GM18868 (cell line): ENCODE measurements around the gene AP4B1.
"Not testable (repeated sequence)": the region's sequence is repeated elsewhere in the genome, so short reads cannot be mapped to it uniquely, and the experiment has no call there.

Source experiments
- ATAC-seq: cut with Tn5 transposase; IDR thresholded peaks from one replicate; pipeline ENCODE4 v1.9.1; 2021; ENCODE audit warnings: mild to moderate bottlenecking, moderate library complexity; ENCODE audit not compliant: unreplicated experiment

Gene AP4B1

GRCh38 chr1:113904674-113905434 is at the start of gene AP4B1, which contains the start of gene DCLRE1B:
TSS of gene AP4B1 (minus strand) at chr1:113904799. CDS start at chr1:113904717, 82 bp downstream.
TSS of gene DCLRE1B (plus strand) at chr1:113905326. CDS start at chr1:113905587, 261 bp downstream.
- ATAC-seq, result peak; percentile 89

- ATAC-seq, result no peak
Measured at GRCh38 chr1:113951719-113952118, 47.1 kb upstream of the AP4B1 start.

GRCh38 chr1:113950908-113951307 is 46.3 kb upstream of the AP4B1 start:
- ATAC-seq, result no peak

- ATAC-seq, result no peak
Measured at GRCh38 chr1:113949007-113949406, 44.4 kb upstream of the AP4B1 start.

GRCh38 chr1:113948151-113948550 is 43.6 kb upstream of the AP4B1 start:
- ATAC-seq, result not testable (repeated sequence)

GRCh38 chr1:113947388-113948107 is 42.9 kb upstream of the AP4B1 start:
- no peak for ATAC-seq

GRCh38 chr1:113946678-113947387 is 42.2 kb upstream of the AP4B1 start:
- no peak for ATAC-seq

- no peak for ATAC-seq
Measured at GRCh38 chr1:113946112-113946511, 41.5 kb upstream of the AP4B1 start.

- no peak for ATAC-seq
Measured at GRCh38 chr1:113945329-113945728, 40.7 kb upstream of the AP4B1 start.

GRCh38 chr1:113943028-113943811 is 38.6 kb upstream of the AP4B1 start:
- ATAC-seq, result no peak

GRCh38 chr1:113942527-113942926 is 37.9 kb upstream of the AP4B1 start:
- no peak for ATAC-seq

- ATAC-seq, result no peak
Measured at GRCh38 chr1:113941245-113941559, 36.6 kb upstream of the AP4B1 start.

GRCh38 chr1:113940365-113941244 is 36.0 kb upstream of the AP4B1 start:
- peak; percentile 79 for ATAC-seq

GRCh38 chr1:113938192-113938591 is 33.6 kb upstream of the AP4B1 start:
- ATAC-seq, result no peak

GRCh38 chr1:113937146-113937545 is 32.5 kb upstream of the AP4B1 start:
- ATAC-seq, result no peak

GRCh38 chr1:113935970-113936369 is 31.4 kb upstream of the AP4B1 start:
- no peak for ATAC-seq

- no peak for ATAC-seq
Measured at GRCh38 chr1:113935176-113935575, 30.6 kb upstream of the AP4B1 start.

- no peak for ATAC-seq
Measured at GRCh38 chr1:113934511-113935055, 30.0 kb upstream of the AP4B1 start.

- no peak for ATAC-seq
Measured at GRCh38 chr1:113934006-113934405, 29.4 kb upstream of the AP4B1 start.

GRCh38 chr1:113931451-113931851 is 26.9 kb upstream of the AP4B1 start:
- ATAC-seq, result no peak
